ENCODE measurements around the gene ATP6V0C.
"Not testable (repeated sequence)": the region's sequence is repeated elsewhere in the genome, so short reads cannot be mapped to it uniquely, and the experiment has no call there.

GRCh38 chr16:2551420-2551889 is 37.7 kb downstream of the ATP6V0C start:
- not testable (repeated sequence) for TF ChIP-seq CTCF, POLR2A (IDR thresholded peaks at IDR 0.05)

Measured in testis (tissue), 2 donors.